ENCODE results near the gene PACSIN2. TPM values are rescaled to one million over a fixed set of nuclear protein-coding genes. Genes with fewer than 3 reads are reported as not detected.
A peak's percentile ranks its signal among the peaks of the same experiment; 100 is the strongest.

Gene PACSIN2
- total and polyA plus RNA-seq, 2 of the 13 experiments (the other 11 are each of a cell fraction or from before 2014, with no cell fraction given): 54.1 to 68.8 TPM

GRCh38 chr22:42947211-42947990 is 67.5 kb downstream of the PACSIN2 start (continued):
- no peak for TF ChIP-seq GMEB2 (CRISPR knock-in tag; IDR thresholded peaks at IDR 0.05; ENCODE audit: low read depth)
- TF ChIP-seq FOXO4 (CRISPR knock-in tag; conservative IDR thresholded peaks at IDR 0.05): no peak
- no peak for TF ChIP-seq ZNF207 (IDR thresholded peaks at IDR 0.05; ENCODE audit: borderline replicate concordance)
- TF ChIP-seq ZMYM3 (CRISPR knock-in tag; IDR thresholded peaks at IDR 0.05): 0 out of 2 replicates have a peak, but pooled peaks have one; percentile 4
- no peak for TF ChIP-seq ZNF414 (CRISPR knock-in tag; IDR thresholded peaks at IDR 0.05)
- no peak for TF ChIP-seq ZZZ3 (CRISPR knock-in tag; IDR thresholded peaks at IDR 0.05; ENCODE audit: borderline replicate concordance)
- no peak for TF ChIP-seq ZNF839 (CRISPR knock-in tag; IDR thresholded peaks at IDR 0.05; ENCODE audit: borderline replicate concordance)
- TF ChIP-seq ZNF276 (CRISPR knock-in tag; IDR thresholded peaks at IDR 0.05; ENCODE audit: low read depth): no peak
- TF ChIP-seq HCFC1 (IDR thresholded peaks at IDR 0.05; ENCODE audit: low read depth, low read length): no peak
- no peak for TF ChIP-seq REST (IDR thresholded peaks at IDR 0.05; ENCODE audit: borderline replicate concordance in 1 of 2, low read depth in 1 of 2, low read length in 2 of 2)
- TF ChIP-seq MLX (CRISPR knock-in tag; IDR thresholded peaks at IDR 0.05): 0 out of 2 replicates have a peak, but pooled peaks have one; percentile 62
- peak; percentile 87 for TF ChIP-seq ARID5B (CRISPR knock-in tag; IDR thresholded peaks at IDR 0.05)
- no peak for TF ChIP-seq TBX3 (IDR thresholded peaks at IDR 0.05; ENCODE audit: borderline replicate concordance)
